ENCODE data around the gene SNX14.
"Not testable (repeated sequence)": the region's sequence is repeated elsewhere in the genome, so short reads cannot be mapped to it uniquely, and the experiment has no call there.

DNA sequence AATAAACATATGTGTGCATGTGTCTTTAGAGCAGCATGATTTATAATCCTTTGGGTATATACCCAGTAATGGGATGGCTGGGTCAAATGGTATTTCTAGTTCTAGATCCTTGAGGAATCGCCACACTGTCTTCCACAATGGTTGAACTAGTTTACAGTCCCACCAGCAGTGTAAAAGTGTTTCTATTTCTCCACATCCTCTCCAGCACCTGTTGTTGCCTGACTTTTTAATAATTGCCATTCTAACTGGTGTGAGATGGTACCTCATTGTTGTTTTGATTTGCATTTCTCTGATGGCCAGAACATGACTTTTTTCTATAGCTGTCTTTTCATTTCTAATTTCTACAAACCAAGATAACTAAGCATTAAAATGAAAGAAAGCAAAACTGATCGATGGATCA lies 29.4 kb downstream of the SNX14 start:
- TF ChIP-seq, protein P1, sequence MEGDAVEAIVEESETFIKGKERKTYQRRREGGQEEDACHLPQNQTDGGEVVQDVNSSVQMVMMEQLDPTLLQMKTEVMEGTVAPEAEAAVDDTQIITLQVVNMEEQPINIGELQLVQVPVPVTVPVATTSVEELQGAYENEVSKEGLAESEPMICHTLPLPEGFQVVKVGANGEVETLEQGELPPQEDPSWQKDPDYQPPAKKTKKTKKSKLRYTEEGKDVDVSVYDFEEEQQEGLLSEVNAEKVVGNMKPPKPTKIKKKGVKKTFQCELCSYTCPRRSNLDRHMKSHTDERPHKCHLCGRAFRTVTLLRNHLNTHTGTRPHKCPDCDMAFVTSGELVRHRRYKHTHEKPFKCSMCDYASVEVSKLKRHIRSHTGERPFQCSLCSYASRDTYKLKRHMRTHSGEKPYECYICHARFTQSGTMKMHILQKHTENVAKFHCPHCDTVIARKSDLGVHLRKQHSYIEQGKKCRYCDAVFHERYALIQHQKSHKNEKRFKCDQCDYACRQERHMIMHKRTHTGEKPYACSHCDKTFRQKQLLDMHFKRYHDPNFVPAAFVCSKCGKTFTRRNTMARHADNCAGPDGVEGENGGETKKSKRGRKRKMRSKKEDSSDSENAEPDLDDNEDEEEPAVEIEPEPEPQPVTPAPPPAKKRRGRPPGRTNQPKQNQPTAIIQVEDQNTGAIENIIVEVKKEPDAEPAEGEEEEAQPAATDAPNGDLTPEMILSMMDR (IDR thresholded peaks at IDR 0.05) = not testable (repeated sequence)
- not testable (repeated sequence) for TF ChIP-seq POLR2A (IDR thresholded peaks at IDR 0.05)
